ENCODE data around the gene DDX1. TPM values are rescaled to one million over a fixed set of nuclear protein-coding genes. Genes with fewer than 3 reads are reported as not detected.

DDX1 gene
- total RNA-seq, 4 donors from 2014 or later, result 40.0 to 90.0 (median 52.4) TPM

GRCh38 chr2:15555760-15556193 lies 35.9 kb upstream of the DDX1 start:
- DNase-seq, result no peak
- H3K4me1 ChIP-seq, result peaks cover 0 to 22% (median 2%) of the 10 kb centered on the region in 4 donors
- peak overlapping the region in 2 of 4 donors; percentile 13 to 52 for H3K27ac ChIP-seq
- TF ChIP-seq CTCF (IDR thresholded peaks at IDR 0.05), result no peak
- no peak for TF ChIP-seq POLR2A (IDR thresholded peaks at IDR 0.05)
- H3K36me3 ChIP-seq, result peaks cover 0 to 28% (median 0%) of the 10 kb centered on the region in 3 donors
- H3K27me3 ChIP-seq, result no peaks in the 10 kb centered on the region
- peak overlapping the region in 1 of 4 donors; percentile 8 for H3K4me3 ChIP-seq
- no peaks in the 10 kb centered on the region for H3K9me3 ChIP-seq

- TF ChIP-seq CTCF (IDR thresholded peaks at IDR 0.05) (no peak), POLR2A (IDR thresholded peaks at IDR 0.05) (no peak)
- H3K36me3 ChIP-seq, result peaks cover 0 to 28% (median 0%) of the 10 kb centered on the region in 3 donors
- H3K4me3 ChIP-seq, result peak overlapping the region in 1 of 4 donors; percentile 8
- peaks cover 0 to 22% (median 2%) of the 10 kb centered on the region in 4 donors for H3K4me1 ChIP-seq
- no peak for DNase-seq
- no peaks in the 10 kb centered on the region for H3K9me3 ChIP-seq
- no peaks in the 10 kb centered on the region for H3K27me3 ChIP-seq
- peak overlapping the region in 2 of 4 donors; percentile 26 to 52 for H3K27ac ChIP-seq
These were observed 35.2 kb upstream of the DDX1 start for GRCh38 chr2:15556311-15556930.

- no peak for DNase-seq
- TF ChIP-seq CTCF (IDR thresholded peaks at IDR 0.05) (no peak), POLR2A (IDR thresholded peaks at IDR 0.05) (no peak)
- H3K9me3 ChIP-seq, result no peaks in the 10 kb centered on the region
- H3K36me3 ChIP-seq, result peaks cover 0 to 18% (median 0%) of the 10 kb centered on the region in 3 donors
- H3K27ac ChIP-seq, result peak overlapping the region in 1 of 4 donors; percentile 43
- H3K27me3 ChIP-seq, result no peaks in the 10 kb centered on the region
- H3K4me3 ChIP-seq, result no peak overlapping the region
- H3K4me1 ChIP-seq, result peaks cover 0 to 28% (median 2%) of the 10 kb centered on the region in 4 donors
These were observed 33.8 kb upstream of the DDX1 start for GRCh38 chr2:15557887-15558311.

- no peak for DNase-seq
- H3K27ac ChIP-seq, result no peak overlapping the region
- TF ChIP-seq CTCF (IDR thresholded peaks at IDR 0.05) (no peak), POLR2A (IDR thresholded peaks at IDR 0.05) (no peak)
- H3K4me1 ChIP-seq, result peaks cover 0 to 28% (median 2%) of the 10 kb centered on the region in 4 donors
- peak overlapping the region in 1 of 4 donors; percentile 71 for H3K4me3 ChIP-seq
- no peaks in the 10 kb centered on the region for H3K27me3 ChIP-seq
- H3K9me3 ChIP-seq, result no peaks in the 10 kb centered on the region
- peaks cover 0 to 3% (median 0%) of the 10 kb centered on the region in 3 donors for H3K36me3 ChIP-seq
These were observed 32.1 kb upstream of the DDX1 start for GRCh38 chr2:15559379-15560139.

GRCh38 chr2:15560140-15560987 lies 31.3 kb upstream of the DDX1 start:
- peak in 1 of 3 donors; percentile 50 for DNase-seq
- Histone ChIP-seq H3K27ac (peak overlapping the region; percentile 55 to 79 (median 66)), H3K36me3 (no peaks in the 10 kb centered on the region)

More at GRCh38 chr2:15560140-15560987, 31.3 kb upstream of the DDX1 start:
- TF ChIP-seq POLR2A (IDR thresholded peaks at IDR 0.05), result no peak
- no peak for TF ChIP-seq CTCF (IDR thresholded peaks at IDR 0.05)
- Histone ChIP-seq H3K9me3 (no peaks in the 10 kb centered on the region), H3K4me1 (peaks cover 0 to 28% (median 2%) of the 10 kb centered on the region in 4 donors), H3K4me3 (peak overlapping the region; percentile 67 to 90 (median 74)), H3K27me3 (no peaks in the 10 kb centered on the region)
